Lower leg skin (tissue), 3 donors: Measurements from ENCODE around the gene GSTP1.

Source experiments
- CTCF ChIP-seq, 3 donors: fragments of 450-650 bp; IDR thresholded peaks; one replicate each; pipeline ENCODE4 v1.5.1; 2016; ENCODE audit warnings: antibody characterized with exemption in 3 of 3, mild to moderate bottlenecking in 3 of 3, moderate library complexity in 2 of 3
- POLR2A ChIP-seq, 2 donors: fragments of 450-650 bp; IDR thresholded peaks; one replicate each; pipeline ENCODE4 v1.6.1; 2016 to 2017; ENCODE audit warnings: antibody characterized with exemption in 2 of 2, mild to moderate bottlenecking in 1 of 2, moderate library complexity in 1 of 2

GRCh38 chr11:67592880-67593564 lies 9.4 kb downstream of the GSTP1 start:
- TF ChIP-seq CTCF (IDR thresholded peaks at IDR 0.05) = no peak
- TF ChIP-seq POLR2A (IDR thresholded peaks at IDR 0.05) = no peak
